Fibroblast of lung (primary cell): ENCODE results near the gene ABLIM3. TPM values are rescaled to one million over a fixed set of nuclear protein-coding genes. Genes with fewer than 3 reads are reported as not detected.

Experiments used
- DNase-seq, 2 donors: peaks; one replicate each; pipeline versions ENCODE4 v3.0.0 to v3.0.0-alpha.2; 2010; ENCODE audit warnings: low read depth in 2 of 2
- H2AFZ ChIP-seq: 2 replicates; pipeline ENCODE4 v1.5.1; 2012; ENCODE audit warnings: low read length, control low read depth, inconsistent platforms
- H3K27ac ChIP-seq: 2 replicates; pipeline ENCODE4 v1.5.1; 2011; ENCODE audit warnings: low read length, control low read depth; ENCODE audit not compliant: insufficient read depth
- H3K27me3 ChIP-seq: 2 replicates; pipeline ENCODE4 v1.5.1; 2011; ENCODE audit warnings: mild to moderate bottlenecking, low read length; ENCODE audit not compliant: control insufficient read depth, insufficient read depth
- H3K36me3 ChIP-seq: 2 replicates; pipeline ENCODE4 v1.5.1; 2011; ENCODE audit warnings: low read length; ENCODE audit not compliant: control insufficient read depth, insufficient read depth
- H3K4me1 ChIP-seq: 2 replicates; pipeline ENCODE4 v1.5.1; 2011; ENCODE audit warnings: low read length; ENCODE audit not compliant: control insufficient read depth, insufficient read depth; ENCODE audit errors: extremely low read depth
- H3K4me2 ChIP-seq: 2 replicates; pipeline ENCODE4 v1.5.1; 2011; ENCODE audit warnings: low read length, control low read depth; ENCODE audit not compliant: insufficient read depth; ENCODE audit errors: extremely low read depth
- H3K4me3 ChIP-seq, 4 experiments: fragments of 200-600 bp in 1 of 4; sonication (generic) in 1 of 4; replicated peaks in 1 of 4; 2 replicates each; pipeline ENCODE4 v1.5.1; 2011 to 2016; ENCODE audit warnings: low read length in 4 of 4, low read depth in 3 of 4, mild to moderate bottlenecking in 3 of 4, control low read depth in 2 of 4, inconsistent platforms in 1 of 4, mixed read lengths in 1 of 4; ENCODE audit not compliant: insufficient read depth in 1 of 4; ENCODE audit errors: control extremely low read depth in 1 of 4
- H3K79me2 ChIP-seq: 2 replicates; pipeline ENCODE4 v1.5.1; 2012; ENCODE audit warnings: mild to moderate bottlenecking, low read length, inconsistent platforms; ENCODE audit not compliant: control insufficient read depth, insufficient read depth
- H3K9ac ChIP-seq: 2 replicates; pipeline ENCODE4 v1.5.1; 2011; ENCODE audit warnings: mild to moderate bottlenecking, low read length, control low read depth; ENCODE audit not compliant: insufficient read depth
- H3K9me3 ChIP-seq: 2 replicates; pipeline ENCODE4 v1.5.1; 2012; ENCODE audit warnings: low read depth, low read length; ENCODE audit not compliant: control insufficient read depth, insufficient read depth
- H4K20me1 ChIP-seq: 2 replicates; pipeline ENCODE4 v1.5.1; 2011; ENCODE audit warnings: low read length; ENCODE audit not compliant: control insufficient read depth, insufficient read depth; ENCODE audit errors: extremely low read depth
- CTCF ChIP-seq, 2 donors: IDR thresholded peaks in 1 of 2; conservative IDR thresholded peaks in 1 of 2; 1 replicate in 1 of 2; 2 replicates in 1 of 2; pipeline ENCODE4 v1.5.1; 2011 to 2012; ENCODE audit warnings: low read length in 2 of 2, control low read depth in 1 of 2, inconsistent platforms in 1 of 2, low read depth in 1 of 2, mild to moderate bottlenecking in 1 of 2
- EZH2 ChIP-seq: IDR thresholded peaks from 2 replicates; pipeline ENCODE4 v1.5.1; 2012; ENCODE audit warnings: low read length, control low read depth, mild to moderate bottlenecking; ENCODE audit errors: missing control alignments
- polyA plus RNA-seq, 2 donors: library from polyadenylated mRNA; depleted of rRNA in 1 of 2; stranded (reverse) in 1 of 2; unstranded in 1 of 2; fragments of >200 nt; gene quantifications; 2 replicates each; pipeline ENCODE4 v1.2.1, GENCODE V29; 2011 to 2012; ENCODE audit warnings: missing spikeins in 1 of 2
- total RNA-seq: library from RNA; depleted of rRNA; stranded (reverse); fragments of >200 nt; gene quantifications from 2 replicates; pipeline ENCODE4 v1.2.1, GENCODE V29; 2014

Gene ABLIM3
- total and polyA plus RNA-seq, 2 donors (not counting 1 experiment from before 2014, with no cell fraction given), result 48.1 to 49.9 TPM

DNA sequence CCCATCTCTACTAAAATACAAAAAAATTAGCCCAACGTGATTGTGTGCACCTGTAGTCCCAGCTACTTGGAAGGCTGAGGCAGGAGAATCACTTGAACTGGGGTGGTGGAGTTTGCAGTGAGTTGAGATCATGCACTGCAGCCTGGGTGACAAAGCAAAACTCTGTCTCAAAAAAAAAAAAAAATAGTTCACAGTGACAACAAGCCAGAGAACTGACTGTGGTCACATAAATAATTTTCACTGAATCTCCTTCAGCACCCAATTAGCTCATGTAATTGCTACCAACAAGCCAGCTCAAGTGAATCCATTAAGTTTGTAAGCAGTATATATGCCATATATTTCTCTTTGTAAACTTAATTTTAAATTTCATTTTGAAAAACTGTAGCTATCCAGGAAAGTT, 115.8 kb downstream of the ABLIM3 start:
- peaks cover 9% of the 10 kb centered on the region for H3K4me1 ChIP-seq
- H3K79me2 ChIP-seq, result no peaks in the 10 kb centered on the region
- H3K27me3 ChIP-seq, result no peaks in the 10 kb centered on the region
- H2AFZ ChIP-seq, result no peak overlapping the region
- DNase-seq, result no peak
- no peak overlapping the region for H3K9ac ChIP-seq
- TF ChIP-seq EZH2, result no peak
- TF ChIP-seq CTCF (conservative IDR thresholded peaks at IDR 0.05 in 1 of 2, IDR thresholded peaks at IDR 0.05 in 1 of 2; ENCODE audit: low read depth in 1 of 2, low read length in 2 of 2), result no peak
- no peaks in the 10 kb centered on the region for H3K9me3 ChIP-seq
- no peak overlapping the region for H3K4me3 ChIP-seq
- H3K27ac ChIP-seq, result no peak overlapping the region
- peaks cover 7% of the 10 kb centered on the region for H3K36me3 ChIP-seq
- no peak overlapping the region for H3K4me2 ChIP-seq
- H4K20me1 ChIP-seq, result no peaks in the 10 kb centered on the region

- Histone ChIP-seq H3K9ac (no peak overlapping the region), H3K4me3 (no peak overlapping the region), H3K4me2 (no peak overlapping the region), H3K9me3 (no peaks in the 10 kb centered on the region), H4K20me1 (no peaks in the 10 kb centered on the region), H3K36me3 (peaks cover 7% of the 10 kb centered on the region), H3K79me2 (no peaks in the 10 kb centered on the region), H3K27me3 (no peaks in the 10 kb centered on the region), H2AFZ (no peak overlapping the region), H3K27ac (no peak overlapping the region), H3K4me1 (peaks cover 9% of the 10 kb centered on the region)
- peak; percentile 48 to 86 for DNase-seq
- TF ChIP-seq EZH2 (no peak), CTCF (conservative IDR thresholded peaks at IDR 0.05 in 1 of 2, IDR thresholded peaks at IDR 0.05 in 1 of 2; ENCODE audit: low read depth in 1 of 2, low read length in 2 of 2) (no peak)
Observed at GRCh38 chr5:149257889-149258705, 116.8 kb downstream of the ABLIM3 start.

DNA sequence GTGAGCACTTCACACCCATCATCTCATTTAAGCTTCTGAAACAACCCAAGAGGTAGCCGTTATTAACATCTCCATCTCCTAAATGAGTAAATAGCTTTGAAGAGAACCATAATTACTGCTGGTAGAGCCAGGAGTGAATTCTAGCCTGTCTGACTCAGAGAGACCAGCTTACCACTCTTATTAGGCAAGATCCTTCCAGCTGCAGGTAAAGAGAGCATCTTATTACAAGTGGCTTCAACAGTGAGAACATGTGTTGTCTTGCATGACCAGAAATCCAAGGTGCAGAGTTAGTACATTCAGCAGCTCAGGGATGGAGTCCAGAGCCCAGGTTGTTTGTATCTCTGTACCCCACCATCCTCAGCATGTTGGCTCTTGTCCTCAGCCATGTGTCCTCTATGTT, 119.5 kb downstream of the ABLIM3 start:
- Histone ChIP-seq H3K27me3 (no peaks in the 10 kb centered on the region), H2AFZ (no peak overlapping the region), H3K4me3 (no peak overlapping the region), H3K9ac (no peak overlapping the region), H3K4me2 (no peak overlapping the region), H4K20me1 (no peaks in the 10 kb centered on the region), H3K79me2 (no peaks in the 10 kb centered on the region), H3K36me3 (peaks cover 5% of the 10 kb centered on the region), H3K27ac (no peak overlapping the region), H3K4me1 (peaks cover 9% of the 10 kb centered on the region), H3K9me3 (no peaks in the 10 kb centered on the region)
- peak in 1 of 2 donors; percentile 28 for DNase-seq
- TF ChIP-seq CTCF (conservative IDR thresholded peaks at IDR 0.05 in 1 of 2, IDR thresholded peaks at IDR 0.05 in 1 of 2; ENCODE audit: low read depth in 1 of 2, low read length in 2 of 2) (no peak), EZH2 (no peak)
